HPDE6-E6E7 (cell line): ENCODE results near the gene FAM186B.
"Not testable (repeated sequence)": the region's sequence is repeated elsewhere in the genome, so short reads cannot be mapped to it uniquely, and the experiment has no call there.

Experiments
- DNase-seq: peaks from one replicate; pipeline ENCODE4 v3.0.0; 2011; ENCODE audit warnings: missing footprints; ENCODE audit errors: extremely low spot score

The FAM186B gene, protein sequence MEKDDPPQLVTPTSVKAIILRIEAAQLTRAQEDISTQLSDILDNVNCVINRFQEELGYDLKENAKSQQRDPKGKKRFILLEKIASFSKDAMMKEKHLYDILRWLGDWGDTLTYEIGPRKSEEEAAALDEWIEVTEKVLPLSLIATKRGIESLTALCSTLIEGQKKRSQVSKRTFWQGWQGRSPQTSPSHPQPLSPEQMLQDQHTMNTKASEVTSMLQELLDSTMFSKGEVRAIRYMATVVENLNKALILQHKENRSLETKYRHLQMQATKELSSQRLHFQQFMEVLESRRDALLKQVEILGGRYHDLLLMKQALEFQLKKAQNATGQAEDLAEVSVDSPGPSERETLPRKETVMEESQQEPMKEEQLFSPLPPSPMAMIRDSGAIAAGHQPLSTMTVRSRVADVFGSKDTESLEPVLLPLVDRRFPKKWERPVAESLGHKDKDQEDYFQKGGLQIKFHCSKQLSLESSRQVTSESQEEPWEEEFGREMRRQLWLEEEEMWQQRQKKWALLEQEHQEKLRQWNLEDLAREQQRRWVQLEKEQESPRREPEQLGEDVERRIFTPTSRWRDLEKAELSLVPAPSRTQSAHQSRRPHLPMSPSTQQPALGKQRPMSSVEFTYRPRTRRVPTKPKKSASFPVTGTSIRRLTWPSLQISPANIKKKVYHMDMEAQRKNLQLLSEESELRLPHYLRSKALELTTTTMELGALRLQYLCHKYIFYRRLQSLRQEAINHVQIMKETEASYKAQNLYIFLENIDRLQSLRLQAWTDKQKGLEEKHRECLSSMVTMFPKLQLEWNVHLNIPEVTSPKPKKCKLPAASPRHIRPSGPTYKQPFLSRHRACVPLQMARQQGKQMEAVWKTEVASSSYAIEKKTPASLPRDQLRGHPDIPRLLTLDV

GRCh38 chr12:49605539-49605938 is at the start of gene FAM186B:
FAM186B (minus strand) TSS chr12:49605639; CDS start chr12:49605477, 162 bp downstream.
- not testable (repeated sequence) for DNase-seq

- no peak for DNase-seq
Measured at GRCh38 chr12:49654715-49655114, 49.3 kb upstream of the FAM186B start.

GRCh38 chr12:49652921-49653520 is 47.6 kb upstream of the FAM186B start:
- no peak for DNase-seq

- no peak for DNase-seq
Measured at GRCh38 chr12:49651855-49652254, 46.4 kb upstream of the FAM186B start.

- DNase-seq: no peak
Measured at GRCh38 chr12:49649892-49650291, 44.5 kb upstream of the FAM186B start.

DNA sequence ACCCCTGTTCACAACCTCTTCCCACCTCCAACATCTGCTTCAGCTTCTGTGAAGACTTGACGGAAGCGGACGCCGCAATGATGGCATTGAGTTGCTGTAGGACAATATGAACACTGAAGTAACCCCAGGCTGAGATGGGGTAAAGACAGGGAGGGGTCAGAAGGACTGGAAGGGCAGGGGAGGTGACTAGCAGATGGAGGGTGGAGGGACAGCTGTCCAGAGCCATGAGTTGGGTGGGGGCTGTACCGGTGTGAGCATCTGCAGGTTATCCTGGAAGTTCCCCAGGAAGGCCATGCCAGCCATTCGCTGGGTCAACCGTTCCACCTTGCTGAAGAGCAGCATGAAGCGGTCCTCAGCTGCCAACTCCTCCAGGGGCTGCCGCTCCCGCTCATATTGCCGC is 44.0 kb upstream of the FAM186B start:
- no peak for DNase-seq

- no peak for DNase-seq
Measured at GRCh38 chr12:49648712-49649003, 43.2 kb upstream of the FAM186B start.

DNA sequence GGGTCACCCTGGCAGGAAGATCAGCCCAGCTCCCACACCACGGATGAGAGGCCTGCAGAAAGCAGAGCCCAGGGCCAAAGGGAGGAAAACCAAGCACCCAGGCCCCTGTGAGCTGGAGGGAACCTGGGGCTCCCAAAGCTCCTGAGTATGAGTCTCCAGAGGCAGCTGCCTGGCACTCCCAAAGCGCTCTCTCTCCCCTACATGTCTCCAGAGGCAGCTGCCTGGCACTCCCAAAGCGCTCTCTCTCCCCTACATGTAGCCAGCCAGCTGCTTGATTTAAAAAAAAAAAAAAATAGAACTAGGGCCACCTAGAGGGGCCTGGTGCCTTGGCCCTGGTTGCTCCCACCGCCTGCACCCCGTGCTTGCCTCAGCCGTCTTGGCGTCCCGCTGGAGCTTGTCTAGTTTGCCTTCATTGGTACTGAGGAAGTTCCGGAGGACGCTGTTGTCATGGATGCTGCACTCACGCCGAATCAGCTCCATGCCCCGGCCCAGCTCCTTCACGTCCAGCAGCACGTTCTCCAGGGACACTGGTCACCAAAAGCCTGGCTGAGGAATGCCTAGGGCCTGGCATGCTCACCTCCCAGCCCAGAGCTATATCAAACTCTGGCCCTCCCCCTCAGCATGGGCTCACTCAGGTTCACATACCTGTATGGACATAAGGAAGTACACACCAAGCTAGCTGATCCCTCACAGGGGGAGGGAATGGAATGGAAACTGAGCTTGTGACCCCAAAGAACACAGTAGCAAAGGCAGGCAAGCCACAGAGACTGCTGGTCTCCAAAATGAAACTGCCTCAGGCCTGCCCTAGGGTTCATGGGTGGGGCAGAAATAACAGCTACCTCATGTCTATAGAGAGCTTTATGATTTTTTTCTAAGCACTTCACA is 42.6 kb upstream of the FAM186B start:
- DNase-seq: no peak

DNA sequence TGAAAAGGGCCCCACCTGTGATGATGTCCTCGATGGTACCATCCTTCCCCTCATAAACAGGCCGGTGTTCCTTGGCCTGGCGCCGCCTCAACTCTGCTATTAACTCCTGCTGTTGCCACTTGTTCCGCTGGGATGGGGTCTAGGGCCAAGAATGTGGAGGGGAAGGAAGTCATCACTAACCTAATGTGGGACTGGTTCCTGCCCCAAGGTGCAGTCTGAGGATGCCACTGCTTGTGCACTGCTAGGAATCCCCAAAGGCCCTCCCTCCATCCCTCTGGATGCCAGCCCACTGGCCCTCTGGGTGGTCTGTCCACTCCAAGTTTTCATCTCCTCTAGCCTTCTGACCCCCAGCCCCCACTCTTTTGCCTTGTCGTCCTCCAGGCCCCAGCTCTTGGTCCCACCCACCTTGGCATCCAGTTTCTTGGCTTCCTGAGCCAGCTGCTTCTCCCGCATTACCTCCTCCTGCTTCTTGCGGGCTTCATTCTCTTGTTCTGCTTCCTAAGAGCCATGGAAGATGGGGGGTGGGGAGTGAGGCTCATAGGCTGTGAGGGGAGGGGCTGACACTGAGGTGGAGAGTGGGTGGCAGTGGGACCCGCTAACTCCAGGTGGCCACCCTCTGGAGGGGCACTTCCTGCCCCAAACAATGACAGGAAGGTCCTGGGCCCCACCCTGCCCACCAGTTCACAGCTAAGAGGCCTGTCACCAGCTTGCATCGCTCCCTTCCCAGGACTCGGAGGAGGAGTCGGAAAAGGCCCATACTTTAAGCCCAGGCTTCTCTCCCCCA is 41.6 kb upstream of the FAM186B start:
- DNase-seq: no peak

DNA sequence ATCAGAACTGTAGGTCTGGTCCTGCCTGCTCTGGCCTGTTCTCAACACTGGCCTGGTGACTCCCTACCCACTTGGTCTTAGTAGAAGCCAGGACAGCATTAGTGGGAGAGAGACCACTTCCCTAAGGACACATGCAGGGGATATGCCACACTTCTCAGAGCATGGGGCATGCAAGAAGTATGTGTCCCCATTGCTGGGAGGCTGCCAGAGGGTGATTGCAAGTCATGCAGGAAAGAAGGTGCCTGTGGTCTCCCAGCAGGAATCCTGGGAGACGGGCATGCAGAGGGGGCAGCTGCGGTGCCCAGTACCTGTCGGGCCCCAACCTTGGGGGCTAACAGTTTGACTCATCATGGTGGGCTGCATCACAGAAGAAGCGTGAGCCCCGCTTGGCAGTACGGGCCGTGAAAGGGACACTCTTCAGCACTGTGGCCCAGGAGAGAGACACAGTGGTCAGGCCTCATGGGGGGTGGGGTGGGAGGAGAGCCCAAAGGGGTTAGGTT is 40.9 kb upstream of the FAM186B start:
- DNase-seq: no peak

GRCh38 chr12:49645146-49646039 is 40.0 kb upstream of the FAM186B start:
- no peak for DNase-seq

DNA sequence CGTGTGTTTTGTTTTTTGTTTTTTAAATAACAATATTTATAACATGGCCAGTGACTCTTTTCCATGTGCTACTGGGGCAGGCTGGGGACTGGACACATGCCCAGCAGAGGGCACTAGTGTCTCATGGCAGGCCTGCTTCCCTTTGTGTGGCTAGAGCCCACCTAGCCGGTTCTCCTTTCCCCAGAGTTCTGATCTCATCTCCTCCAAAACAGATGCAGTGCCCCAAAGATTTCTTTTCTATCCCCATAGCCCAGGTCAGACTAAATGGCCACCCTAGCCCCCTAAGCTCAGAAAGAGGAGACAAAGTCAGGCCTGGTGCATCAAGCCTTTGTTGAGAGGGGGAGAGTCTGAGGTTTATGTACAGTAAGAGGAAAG is 39.2 kb upstream of the FAM186B start:
- peak; percentile 86 for DNase-seq

- peak; percentile 93 for DNase-seq
Measured at GRCh38 chr12:49643961-49644619, 38.7 kb upstream of the FAM186B start.

- no peak for DNase-seq
Measured at GRCh38 chr12:49643135-49643534, 37.7 kb upstream of the FAM186B start.

- peak; percentile 94 for DNase-seq
Measured at GRCh38 chr12:49642370-49642802, 36.9 kb upstream of the FAM186B start.

DNA sequence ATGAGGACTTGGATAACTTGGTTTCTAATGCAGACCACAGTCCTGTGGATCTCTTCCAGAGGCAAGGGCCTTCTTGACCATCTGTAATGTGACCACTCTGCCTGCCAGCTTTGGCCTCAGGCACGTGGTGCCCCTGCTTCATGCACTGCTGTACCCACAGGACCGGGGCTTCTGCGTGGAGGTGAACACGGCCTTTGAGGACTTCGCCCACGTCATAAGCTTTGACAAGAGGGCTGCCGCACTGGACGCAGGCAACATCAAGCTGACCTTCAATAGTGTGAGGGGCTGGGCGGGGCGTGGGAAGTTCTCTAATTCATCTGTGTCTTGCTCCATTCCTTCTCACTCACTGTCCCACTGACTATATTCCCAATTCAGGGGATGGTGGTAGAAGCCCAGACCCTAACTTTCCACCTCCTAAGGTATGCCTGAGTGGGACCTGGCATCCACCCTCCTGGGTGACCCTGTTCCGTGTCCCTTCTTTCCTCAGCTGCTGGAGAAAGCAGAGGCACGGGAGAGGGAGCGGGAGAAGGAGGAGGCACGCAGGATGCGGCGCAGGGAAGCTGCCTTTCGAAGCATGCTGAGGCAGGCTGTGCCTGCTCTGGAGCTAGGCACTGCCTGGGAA is 36.4 kb upstream of the FAM186B start:
- DNase-seq: no peak

GRCh38 chr12:49636979-49637755 is 31.7 kb upstream of the FAM186B start:
- no peak for DNase-seq

DNA sequence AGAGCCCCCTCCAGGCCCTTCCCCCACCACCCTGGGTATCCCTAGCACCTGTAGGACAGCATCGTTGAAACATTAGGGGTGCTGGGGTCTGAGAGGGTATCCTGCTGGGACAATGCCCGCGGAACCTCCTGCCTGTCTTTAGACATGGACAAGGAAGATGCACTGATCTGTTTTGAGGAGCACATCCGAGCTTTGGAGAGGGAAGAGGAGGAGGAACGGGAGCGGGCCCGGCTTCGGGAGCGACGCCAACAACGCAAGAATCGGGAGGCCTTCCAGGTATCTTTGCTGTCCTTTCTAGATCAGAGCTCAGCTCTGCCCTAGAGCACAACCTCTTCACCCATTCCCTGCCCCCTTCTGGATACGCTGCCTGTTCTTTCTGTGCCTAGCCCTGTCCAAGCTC is 31.1 kb upstream of the FAM186B start:
- DNase-seq: no peak
